CD14-positive monocyte (primary cell): Measurements from ENCODE around the gene MICAL1. TPM values are rescaled to one million over a fixed set of nuclear protein-coding genes. Genes with fewer than 3 reads are reported as not detected.

Experiments used
- DNase-seq, 3 donors: peaks; one replicate each; pipeline ENCODE4 v3.0.0-alpha.2; 2011 to 2022
- H2AFZ ChIP-seq: 2 replicates; pipeline ENCODE4 v1.6.0; 2012; ENCODE audit warnings: mild to moderate bottlenecking, low read depth, low read length, inconsistent platforms; ENCODE audit not compliant: insufficient read depth, poor library complexity, severe bottlenecking
- H3K27ac ChIP-seq, 2 donors: 1 replicate in 1 of 2; 2 replicates in 1 of 2; pipeline ENCODE4 v1.5.1; 2012 to 2013; ENCODE audit warnings: low read length in 2 of 2, control low read depth in 1 of 2, inconsistent platforms in 1 of 2, low read depth in 1 of 2, mild to moderate bottlenecking in 1 of 2
- H3K27me3 ChIP-seq, 2 donors: one replicate each; pipeline versions ENCODE4 v1.6.0 to v1.6.1; 2011 to 2013; ENCODE audit warnings: low read length in 2 of 2; ENCODE audit not compliant: control insufficient read depth in 2 of 2, insufficient read depth in 2 of 2
- H3K36me3 ChIP-seq, 2 donors: replicated peaks in 1 of 2; 1 replicate in 1 of 2; 2 replicates in 1 of 2; pipeline versions ENCODE4 v1.5.1 to v1.6.1; 2012 to 2013; ENCODE audit warnings: low read length in 2 of 2, control low read depth in 1 of 2, inconsistent platforms in 1 of 2, mild to moderate bottlenecking in 1 of 2; ENCODE audit not compliant: insufficient read depth in 2 of 2, control insufficient read depth in 1 of 2
- H3K4me1 ChIP-seq, 2 donors: 1 replicate in 1 of 2; 2 replicates in 1 of 2; pipeline versions ENCODE4 v1.5.1 to v1.6.1; 2012 to 2013; ENCODE audit warnings: low read length in 2 of 2, control low read depth in 1 of 2, inconsistent platforms in 1 of 2, mild to moderate bottlenecking in 1 of 2, moderate library complexity in 1 of 2; ENCODE audit not compliant: insufficient read depth in 2 of 2, control insufficient read depth in 1 of 2
- H3K4me2 ChIP-seq: replicated peaks from 2 replicates; pipeline ENCODE3; 2012; ENCODE audit warnings: low read length, moderate library complexity, mild to moderate bottlenecking; ENCODE audit not compliant: poor library complexity, severe bottlenecking; ENCODE audit errors: extremely low read depth
- H3K4me3 ChIP-seq, 3 experiments: fragments of 200-600 bp in 1 of 3; sonication (generic) in 1 of 3; replicated peaks in 1 of 3; 1 replicate in 2 of 3; 2 replicates in 1 of 3; pipeline ENCODE4 v1.5.1; 2011 to 2013; ENCODE audit warnings: low read length in 3 of 3, mild to moderate bottlenecking in 3 of 3, control low read depth in 2 of 3, low read depth in 2 of 3, inconsistent platforms in 1 of 3, moderate library complexity in 1 of 3
- H3K79me2 ChIP-seq: 2 replicates; pipeline ENCODE4 v1.6.0; 2012; ENCODE audit warnings: mild to moderate bottlenecking, control low read depth, inconsistent platforms, low read length, moderate library complexity; ENCODE audit not compliant: insufficient read depth
- H3K9ac ChIP-seq: 2 replicates; pipeline ENCODE4 v1.6.0; 2017; ENCODE audit warnings: low read length, mild to moderate bottlenecking; ENCODE audit not compliant: insufficient read depth, poor library complexity, severe bottlenecking
- H3K9me3 ChIP-seq, 2 donors: replicated peaks in 1 of 2; 1 replicate in 1 of 2; 2 replicates in 1 of 2; pipeline versions ENCODE4 v1.5.1 to v1.6.1; 2012 to 2013; ENCODE audit warnings: low read length in 2 of 2, control low read depth in 1 of 2; ENCODE audit not compliant: control insufficient read depth in 1 of 2, insufficient read depth in 1 of 2
- H4K20me1 ChIP-seq: 2 replicates; pipeline ENCODE4 v1.6.0; 2012; ENCODE audit warnings: mild to moderate bottlenecking, low read length, control low read depth, moderate library complexity; ENCODE audit not compliant: insufficient read depth
- H3K27ac Mint-ChIP-seq, 7 donors: one replicate each; pipeline ENCODE4 v1.8.0; 2020; ENCODE audit warnings: mild to moderate bottlenecking in 7 of 7, mixed read lengths in 7 of 7, moderate library complexity in 6 of 7, inconsistent platforms in 2 of 7
- H3K27me3 Mint-ChIP-seq, 3 donors: one replicate each; pipeline ENCODE4 v1.8.0; 2021 to 2022; ENCODE audit warnings: low read depth in 3 of 3, mild to moderate bottlenecking in 3 of 3, mixed read lengths in 3 of 3, moderate library complexity in 3 of 3, inconsistent platforms in 1 of 3
- H3K36me3 Mint-ChIP-seq, 2 donors: one replicate each; pipeline ENCODE4 v1.8.0; 2020; ENCODE audit warnings: mixed read lengths in 2 of 2, inconsistent platforms in 1 of 2, mild to moderate bottlenecking in 1 of 2
- H3K4me1 Mint-ChIP-seq: one replicate; pipeline ENCODE4 v1.8.0; 2020; ENCODE audit warnings: mild to moderate bottlenecking, mixed read lengths
- H3K4me3 Mint-ChIP-seq, 2 donors: one replicate each; pipeline ENCODE4 v1.8.0; 2020; ENCODE audit warnings: mild to moderate bottlenecking in 2 of 2, mixed read lengths in 2 of 2, moderate library complexity in 1 of 2
- H3K9me3 Mint-ChIP-seq, 7 donors: one replicate each; pipeline ENCODE4 v1.8.0; 2020 to 2022; ENCODE audit warnings: mixed read lengths in 7 of 7, mild to moderate bottlenecking in 6 of 7, moderate library complexity in 6 of 7, inconsistent platforms in 2 of 7
- CTCF ChIP-seq: fragments of 200-600 bp; IDR thresholded peaks from one replicate; pipeline ENCODE4 v1.8.0; 2022; ENCODE audit warnings: antibody characterized with exemption, mild to moderate bottlenecking
- WGBS: methylation state at CpG from one replicate; pipeline ENCODE4 v1.1.5; 2013; ENCODE audit warnings: missing lambda C conversion rate; ENCODE audit not compliant: insufficient coverage; 5-methylcytosine and 5-hydroxymethylcytosine counted together
- intact Hi-C, 2 donors: fragments of 100-400 bp; cut with micrococcal nuclease; formaldehyde crosslinking; loops; one replicate each; pipeline versions ENCODE4 v1.15.0 to v1.15.1; 2023
- polyA plus RNA-seq, 3 donors: library from polyadenylated mRNA; depleted of rRNA in 1 of 3; unstranded in 2 of 3; stranded (reverse) in 1 of 3; fragments of 300-500 nt in 2 of 3; fragments of >200 nt in 1 of 3; fragmentation: Illumina TruSeq in 2 of 3; gene quantifications; 1 replicate in 2 of 3; 2 replicates in 1 of 3; pipeline ENCODE4 v1.2.3, GENCODE V29; 2012 to 2021

MICAL1 gene
- polyA plus RNA-seq, 3 donors: 7.5 to 227 (median 13.2) TPM

DNA sequence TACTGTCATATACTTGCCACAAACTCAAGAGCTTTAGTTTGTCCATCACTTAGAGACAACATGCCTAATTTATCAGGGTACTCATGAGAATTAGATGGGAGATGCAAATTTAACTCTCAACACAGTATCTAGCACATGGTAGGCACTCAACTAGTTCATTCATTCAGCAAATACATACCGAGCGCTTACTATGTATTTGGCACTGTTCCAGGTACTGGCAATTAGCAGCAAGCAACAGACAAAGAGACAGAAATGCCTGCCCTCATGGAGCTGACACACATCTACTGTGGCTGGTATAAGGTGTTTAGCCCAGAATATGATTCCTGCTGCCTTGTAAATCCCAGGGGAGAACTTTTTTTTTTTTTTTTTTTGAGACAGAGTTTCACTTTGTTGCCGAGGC lies 4.8 kb downstream of the MICAL1 start:
- peaks cover 0 to 3% (median 0%) of the 10 kb centered on the region in 7 donors for H3K9me3 Mint-ChIP-seq
- Histone ChIP-seq H3K79me2 (peaks cover 55% of the 10 kb centered on the region), H3K27me3 (no peaks in the 10 kb centered on the region), H3K4me1 (peaks cover 16 to 31% of the 10 kb centered on the region in 2 donors), H3K4me3 (no peak overlapping the region), H3K27ac (no peak overlapping the region), H3K9me3 (no peaks in the 10 kb centered on the region), H3K9ac (no peak overlapping the region), H3K36me3 (peaks cover 54 to 76% of the 10 kb centered on the region in 2 donors), H3K4me2 (no peak overlapping the region), H2AFZ (no peak overlapping the region), H4K20me1 (peaks cover 75% of the 10 kb centered on the region)
- peaks cover 43 to 76% of the 10 kb centered on the region in 2 donors for H3K36me3 Mint-ChIP-seq
- H3K4me3 Mint-ChIP-seq: no peak overlapping the region
- peaks cover 37% of the 10 kb centered on the region for H3K4me1 Mint-ChIP-seq
- no peak for DNase-seq
- no CpG with 5 or more reads among the region's 3 CpGs for WGBS
- peaks cover 0 to 2% (median 0%) of the 10 kb centered on the region in 3 donors for H3K27me3 Mint-ChIP-seq
- no peak for TF ChIP-seq CTCF
- intact Hi-C loops: loop anchor here in 1 of 2 donors (10.0 kb wide), 1 partner anchor 356 kb away; the partner anchor contains the start of genes CEP57L1 and SESN1
- peak overlapping the region in 1 of 7 donors; percentile 30 for H3K27ac Mint-ChIP-seq

DNA sequence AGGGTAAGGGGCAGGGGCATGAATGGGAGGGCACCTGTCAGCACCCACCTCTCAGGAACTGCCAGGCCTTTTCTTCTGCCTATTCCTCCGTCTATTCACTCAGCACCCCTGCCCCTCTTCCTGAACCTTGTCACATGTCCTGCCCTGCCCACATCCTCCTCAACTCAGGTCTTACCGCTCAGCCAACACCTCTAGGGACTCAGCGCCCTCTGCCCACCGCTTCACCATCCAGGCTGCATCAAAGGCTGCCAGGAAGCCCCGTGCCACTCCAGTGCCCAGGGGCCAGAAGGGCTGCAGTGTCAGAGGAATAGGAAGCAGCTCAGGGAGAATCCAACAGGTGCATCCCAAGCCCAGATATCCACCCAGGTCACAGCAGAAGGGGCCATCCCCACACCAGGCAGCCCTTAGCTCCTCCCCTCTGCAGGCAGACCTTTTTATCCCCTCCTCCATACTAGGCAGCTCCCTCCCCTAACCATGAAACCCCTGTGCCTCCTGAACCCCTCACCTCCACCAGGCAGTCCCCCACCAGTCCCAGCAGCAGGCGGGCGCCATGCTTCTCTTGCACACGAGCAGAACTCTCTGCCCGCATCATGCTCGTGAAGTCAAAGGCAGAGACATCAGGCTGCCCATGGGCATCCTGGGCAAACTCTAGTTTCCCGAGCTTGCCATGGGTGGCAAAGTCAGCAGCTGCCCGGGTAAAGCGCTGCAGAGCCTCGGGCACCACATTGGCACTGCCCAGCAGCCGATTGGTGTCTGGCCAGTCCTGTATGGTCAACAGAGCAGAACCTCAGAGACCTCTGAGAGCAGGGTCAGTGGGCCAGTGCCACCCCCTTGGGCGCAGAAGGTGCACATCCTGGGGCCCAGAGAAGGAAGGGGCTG lies 5.5 kb downstream of the MICAL1 start:
- Mint-ChIP-seq H3K4me3 (no peak overlapping the region), H3K27ac (peak overlapping the region in 5 of 7 donors; percentile 1 to 78 (median 65)), H3K4me1 (peaks cover 37% of the 10 kb centered on the region), H3K36me3 (peaks cover 51 to 84% of the 10 kb centered on the region in 2 donors), H3K9me3 (peaks cover 0 to 2% (median 0%) of the 10 kb centered on the region in 7 donors), H3K27me3 (peaks cover 0 to 2% (median 1%) of the 10 kb centered on the region in 3 donors)
- no peaks in the 10 kb centered on the region for H3K9me3 ChIP-seq
- H3K9ac ChIP-seq: no peak overlapping the region
- H3K27me3 ChIP-seq: no peaks in the 10 kb centered on the region
- H3K4me2 ChIP-seq: no peak overlapping the region
- H2AFZ ChIP-seq: no peak overlapping the region
- peaks cover 16 to 31% of the 10 kb centered on the region in 2 donors for H3K4me1 ChIP-seq
- H3K36me3 ChIP-seq: peaks cover 62 to 84% of the 10 kb centered on the region in 2 donors
- peak overlapping the region in 1 of 2 donors; percentile 41 for H3K27ac ChIP-seq
- H4K20me1 ChIP-seq: peaks cover 82% of the 10 kb centered on the region
- TF ChIP-seq CTCF: no peak
- H3K79me2 ChIP-seq: peaks cover 55% of the 10 kb centered on the region
- no peak for DNase-seq
- H3K4me3 ChIP-seq: no peak overlapping the region
- 72% methylated on average over 16 of the region's 16 CpGs for WGBS
- intact Hi-C loops: loop anchor here in 1 of 2 donors (10.0 kb wide), 1 partner anchor 355 kb away; the partner anchor contains the start of genes CEP57L1 and SESN1
